Measurements from ENCODE around the gene UBE3A. TPM values are rescaled to one million over a fixed set of nuclear protein-coding genes. Genes with fewer than 3 reads are reported as not detected.

The UBE3A gene
- total RNA-seq, 2 experiments from 2014 or later = 124 to 126 TPM

DNA sequence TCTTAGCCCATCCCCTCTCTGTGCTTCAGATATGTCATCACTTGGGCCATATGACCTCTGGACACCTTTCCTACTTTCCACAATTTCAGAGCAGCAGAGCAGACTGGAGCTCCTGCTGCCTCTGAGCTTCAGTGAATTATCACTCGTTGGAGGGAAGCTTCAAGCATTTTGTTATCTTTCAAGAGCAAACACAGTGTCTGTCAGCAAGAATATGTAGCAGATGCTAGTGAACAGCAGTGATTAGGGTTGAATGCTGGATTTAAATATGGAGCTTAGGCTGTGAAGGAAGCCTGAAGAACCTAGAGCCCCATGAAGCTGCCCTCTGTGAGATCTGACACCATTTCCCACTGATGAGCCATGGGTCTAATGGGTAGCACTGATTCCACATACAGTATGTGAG is 115.4 kb downstream of the UBE3A start:
- H3K9me3 Mint-ChIP-seq = peaks cover 24% of the 10 kb centered on the region
- H3K36me3 ChIP-seq (ENCODE audit: insufficient read depth, low read length) = no peaks in the 10 kb centered on the region
- ATAC-seq (ENCODE audit: poor library complexity) = no peak
- H3K4me3 Mint-ChIP-seq = no peak overlapping the region
- TF ChIP-seq, protein P1, sequence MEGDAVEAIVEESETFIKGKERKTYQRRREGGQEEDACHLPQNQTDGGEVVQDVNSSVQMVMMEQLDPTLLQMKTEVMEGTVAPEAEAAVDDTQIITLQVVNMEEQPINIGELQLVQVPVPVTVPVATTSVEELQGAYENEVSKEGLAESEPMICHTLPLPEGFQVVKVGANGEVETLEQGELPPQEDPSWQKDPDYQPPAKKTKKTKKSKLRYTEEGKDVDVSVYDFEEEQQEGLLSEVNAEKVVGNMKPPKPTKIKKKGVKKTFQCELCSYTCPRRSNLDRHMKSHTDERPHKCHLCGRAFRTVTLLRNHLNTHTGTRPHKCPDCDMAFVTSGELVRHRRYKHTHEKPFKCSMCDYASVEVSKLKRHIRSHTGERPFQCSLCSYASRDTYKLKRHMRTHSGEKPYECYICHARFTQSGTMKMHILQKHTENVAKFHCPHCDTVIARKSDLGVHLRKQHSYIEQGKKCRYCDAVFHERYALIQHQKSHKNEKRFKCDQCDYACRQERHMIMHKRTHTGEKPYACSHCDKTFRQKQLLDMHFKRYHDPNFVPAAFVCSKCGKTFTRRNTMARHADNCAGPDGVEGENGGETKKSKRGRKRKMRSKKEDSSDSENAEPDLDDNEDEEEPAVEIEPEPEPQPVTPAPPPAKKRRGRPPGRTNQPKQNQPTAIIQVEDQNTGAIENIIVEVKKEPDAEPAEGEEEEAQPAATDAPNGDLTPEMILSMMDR (IDR thresholded peaks at IDR 0.05) = no peak
- H3K4me1 Mint-ChIP-seq (ENCODE audit: low read depth) = no peaks in the 10 kb centered on the region
- intact Hi-C loops (cut with DNase I, micrococcal nuclease) = no loop called here
- CTCF ChIA-PET = no interaction called here
- no peak overlapping the region for H3K27ac Mint-ChIP-seq
- POLR2A ChIA-PET = no interaction called here
- no peak overlapping the region for H3K27ac ChIP-seq (ENCODE audit: low read depth in 1 of 2, low read length in 2 of 2)
- H3K27me3 Mint-ChIP-seq = no peaks in the 10 kb centered on the region
- H3K4me1 ChIP-seq (ENCODE audit: insufficient read depth, low read length) = no peaks in the 10 kb centered on the region
- no peaks in the 10 kb centered on the region for H3K27me3 ChIP-seq (ENCODE audit: control insufficient read depth in 1 of 2, insufficient read depth in 2 of 2, low read length in 2 of 2)
- H3K36me3 Mint-ChIP-seq (ENCODE audit: low read depth) = peaks cover 96% of the 10 kb centered on the region
- H3K4me3 ChIP-seq (ENCODE audit: low read length) = no peak overlapping the region
- no peak for DNase-seq
- peaks cover 7 to 41% of the 10 kb centered on the region in 2 experiments for H3K9me3 ChIP-seq (ENCODE audit: control insufficient read depth in 1 of 2, insufficient read depth in 1 of 2, low read length in 2 of 2)

DNA sequence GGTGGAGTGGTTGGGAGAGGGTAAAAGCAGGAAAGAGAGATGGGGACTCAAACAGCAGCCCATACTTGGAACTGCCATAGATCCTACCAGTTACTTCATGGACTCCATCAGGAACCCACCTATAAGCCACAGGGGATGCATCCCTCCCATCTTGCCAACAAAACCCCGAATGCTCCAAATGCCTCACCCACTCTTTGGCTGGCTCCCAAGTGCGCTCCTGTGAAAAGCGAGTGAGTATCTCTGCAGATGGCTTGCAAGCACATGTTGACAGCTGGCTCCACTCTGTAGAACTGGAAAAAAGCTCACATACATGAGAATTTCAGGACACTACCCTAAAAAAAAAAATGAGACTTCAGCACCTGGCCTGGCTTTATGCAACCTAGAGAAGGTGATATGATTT is 151.0 kb downstream of the UBE3A start:
- Histone ChIP-seq H3K27me3 (ENCODE audit: control insufficient read depth in 1 of 2, insufficient read depth in 2 of 2, low read length in 2 of 2) (no peaks in the 10 kb centered on the region), H3K4me1 (ENCODE audit: insufficient read depth, low read length) (no peaks in the 10 kb centered on the region), H3K9me3 (ENCODE audit: control insufficient read depth in 1 of 2, insufficient read depth in 1 of 2, low read length in 2 of 2) (peaks cover 0 to 8% of the 10 kb centered on the region in 2 experiments), H3K4me3 (ENCODE audit: low read length) (no peak overlapping the region), H3K36me3 (ENCODE audit: insufficient read depth, low read length) (no peaks in the 10 kb centered on the region), H3K27ac (ENCODE audit: low read depth in 1 of 2, low read length in 2 of 2) (no peak overlapping the region)
- Mint-ChIP-seq H3K27me3 (no peaks in the 10 kb centered on the region), H3K9me3 (peaks cover 26% of the 10 kb centered on the region), H3K4me1 (ENCODE audit: low read depth) (no peaks in the 10 kb centered on the region), H3K36me3 (ENCODE audit: low read depth) (no peaks in the 10 kb centered on the region), H3K4me3 (no peak overlapping the region), H3K27ac (no peak overlapping the region)
- ATAC-seq (ENCODE audit: poor library complexity) (no peak), DNase-seq (no peak)
- POLR2A ChIA-PET = no interaction called here
- TF ChIP-seq, protein P1 (IDR thresholded peaks at IDR 0.05) = no peak
- intact Hi-C loops (cut with DNase I, micrococcal nuclease) = no loop called here
- CTCF ChIA-PET = no interaction called here

Data from CD4-positive, alpha-beta T cell (primary cell).